Measurements from ENCODE around the gene EPB41L1.

- TF ChIP-seq CTCF (IDR thresholded peaks at IDR 0.05) (no peak), POLR2A (IDR thresholded peaks at IDR 0.05; ENCODE audit: low read depth) (no peak)
These were observed 5.1 kb upstream of the EPB41L1 start for GRCh38 chr20:36149469-36149868.

All from esophagus muscularis mucosa (tissue), 3 donors.